Measurements from ENCODE around the gene CAPN9. TPM values are rescaled to one million over a fixed set of nuclear protein-coding genes. Genes with fewer than 3 reads are reported as not detected.

CAPN9 gene
- total and polyA plus RNA-seq, 4 donors: not detected

DNA sequence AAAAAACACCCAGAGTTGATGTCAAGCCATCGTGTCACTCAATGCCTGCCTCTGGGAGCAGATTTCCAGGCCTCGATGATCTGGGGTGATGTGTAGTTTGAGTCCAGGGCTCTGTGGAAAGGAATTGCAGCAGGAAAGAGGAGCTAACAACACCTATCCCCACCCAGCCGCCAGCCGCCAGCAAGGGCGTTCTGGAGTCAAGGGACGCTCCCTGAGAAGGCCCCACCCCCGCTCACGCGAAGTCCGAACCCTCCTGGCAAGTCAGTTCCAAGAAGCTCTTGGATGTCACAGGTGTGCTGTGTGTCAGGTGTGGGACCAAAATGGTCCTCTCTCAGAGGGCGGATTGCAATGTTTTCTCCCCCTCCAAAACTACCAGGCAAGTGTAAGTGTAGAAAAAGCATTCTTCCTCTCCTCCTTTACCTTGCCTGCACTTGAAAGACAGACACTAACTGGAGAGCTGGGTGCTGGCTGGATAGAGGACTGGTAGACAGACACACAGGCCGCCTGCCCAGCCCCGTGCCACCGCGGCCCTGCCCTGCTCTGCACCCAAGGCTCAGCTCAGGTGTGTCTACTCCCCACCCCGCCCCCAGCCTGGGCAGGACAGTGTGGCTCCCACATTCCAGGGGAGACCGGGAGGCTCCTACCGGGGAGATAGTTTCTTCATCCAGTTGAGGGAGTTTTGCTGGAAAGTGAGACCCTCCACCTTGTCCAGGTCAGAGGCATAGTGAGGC is 41.7 kb upstream of the CAPN9 start:
- WGBS: 87% methylated on average over 18 of the region's 18 CpGs
- Histone ChIP-seq H3K9me3 (ENCODE audit: control insufficient read depth in 4 of 4, low read length in 3 of 4) (no peaks in the 10 kb centered on the region), H3K36me3 (ENCODE audit: control insufficient read depth in 4 of 4, insufficient read depth in 3 of 4, low read depth in 1 of 4, low read length in 3 of 4) (peaks cover 17 to 62% (median 44%) of the 10 kb centered on the region in 4 donors), H3K27me3 (ENCODE audit: control insufficient read depth in 4 of 4, insufficient read depth in 4 of 4, low read length in 3 of 4) (no peaks in the 10 kb centered on the region), H3K9ac (ENCODE audit: low read depth in 1 of 2, low read length in 2 of 2) (no peak overlapping the region), H3K4me3 (ENCODE audit: low read depth in 1 of 3, low read length in 3 of 3) (no peak overlapping the region), H3K27ac (ENCODE audit: low read depth in 1 of 2, low read length in 2 of 2) (no peak overlapping the region), H3K4me1 (ENCODE audit: control insufficient read depth in 4 of 4, insufficient read depth in 4 of 4, low read length in 3 of 4) (peaks cover 2 to 46% (median 28%) of the 10 kb centered on the region in 4 donors)
- no peak for DNase-seq (ENCODE audit: low spot score)
- TF ChIP-seq, protein P1, sequence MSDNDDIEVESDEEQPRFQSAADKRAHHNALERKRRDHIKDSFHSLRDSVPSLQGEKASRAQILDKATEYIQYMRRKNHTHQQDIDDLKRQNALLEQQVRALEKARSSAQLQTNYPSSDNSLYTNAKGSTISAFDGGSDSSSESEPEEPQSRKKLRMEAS (IDR thresholded peaks at IDR 0.05): no peak
- TF ChIP-seq RXRA (IDR thresholded peaks at IDR 0.05) (no peak), HNF4A (conservative IDR thresholded peaks at IDR 0.05) (no peak), GABPA (IDR thresholded peaks at IDR 0.05 in 1 of 2, conservative IDR thresholded peaks at IDR 0.05 in 1 of 2) (no peak), SP1 (IDR thresholded peaks at IDR 0.05) (no peak), EGR1 (IDR thresholded peaks at IDR 0.05; ENCODE audit: low read depth in 2 of 2) (peak in 1 of 2 donors; percentile 19), TAF1 (conservative IDR thresholded peaks at IDR 0.05) (no peak), HNF4G (IDR thresholded peaks at IDR 0.05) (no peak), RAD21 (IDR thresholded peaks at IDR 0.05) (no peak)
- TF ChIP-seq, protein P2, sequence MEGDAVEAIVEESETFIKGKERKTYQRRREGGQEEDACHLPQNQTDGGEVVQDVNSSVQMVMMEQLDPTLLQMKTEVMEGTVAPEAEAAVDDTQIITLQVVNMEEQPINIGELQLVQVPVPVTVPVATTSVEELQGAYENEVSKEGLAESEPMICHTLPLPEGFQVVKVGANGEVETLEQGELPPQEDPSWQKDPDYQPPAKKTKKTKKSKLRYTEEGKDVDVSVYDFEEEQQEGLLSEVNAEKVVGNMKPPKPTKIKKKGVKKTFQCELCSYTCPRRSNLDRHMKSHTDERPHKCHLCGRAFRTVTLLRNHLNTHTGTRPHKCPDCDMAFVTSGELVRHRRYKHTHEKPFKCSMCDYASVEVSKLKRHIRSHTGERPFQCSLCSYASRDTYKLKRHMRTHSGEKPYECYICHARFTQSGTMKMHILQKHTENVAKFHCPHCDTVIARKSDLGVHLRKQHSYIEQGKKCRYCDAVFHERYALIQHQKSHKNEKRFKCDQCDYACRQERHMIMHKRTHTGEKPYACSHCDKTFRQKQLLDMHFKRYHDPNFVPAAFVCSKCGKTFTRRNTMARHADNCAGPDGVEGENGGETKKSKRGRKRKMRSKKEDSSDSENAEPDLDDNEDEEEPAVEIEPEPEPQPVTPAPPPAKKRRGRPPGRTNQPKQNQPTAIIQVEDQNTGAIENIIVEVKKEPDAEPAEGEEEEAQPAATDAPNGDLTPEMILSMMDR (IDR thresholded peaks at IDR 0.05; ENCODE audit: low read depth, low read length, missing input control): no peak
- TF ChIP-seq, protein P3, sequence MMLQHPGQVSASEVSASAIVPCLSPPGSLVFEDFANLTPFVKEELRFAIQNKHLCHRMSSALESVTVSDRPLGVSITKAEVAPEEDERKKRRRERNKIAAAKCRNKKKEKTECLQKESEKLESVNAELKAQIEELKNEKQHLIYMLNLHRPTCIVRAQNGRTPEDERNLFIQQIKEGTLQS (IDR thresholded peaks at IDR 0.05): peak; percentile 1
- TF ChIP-seq, protein P4, sequence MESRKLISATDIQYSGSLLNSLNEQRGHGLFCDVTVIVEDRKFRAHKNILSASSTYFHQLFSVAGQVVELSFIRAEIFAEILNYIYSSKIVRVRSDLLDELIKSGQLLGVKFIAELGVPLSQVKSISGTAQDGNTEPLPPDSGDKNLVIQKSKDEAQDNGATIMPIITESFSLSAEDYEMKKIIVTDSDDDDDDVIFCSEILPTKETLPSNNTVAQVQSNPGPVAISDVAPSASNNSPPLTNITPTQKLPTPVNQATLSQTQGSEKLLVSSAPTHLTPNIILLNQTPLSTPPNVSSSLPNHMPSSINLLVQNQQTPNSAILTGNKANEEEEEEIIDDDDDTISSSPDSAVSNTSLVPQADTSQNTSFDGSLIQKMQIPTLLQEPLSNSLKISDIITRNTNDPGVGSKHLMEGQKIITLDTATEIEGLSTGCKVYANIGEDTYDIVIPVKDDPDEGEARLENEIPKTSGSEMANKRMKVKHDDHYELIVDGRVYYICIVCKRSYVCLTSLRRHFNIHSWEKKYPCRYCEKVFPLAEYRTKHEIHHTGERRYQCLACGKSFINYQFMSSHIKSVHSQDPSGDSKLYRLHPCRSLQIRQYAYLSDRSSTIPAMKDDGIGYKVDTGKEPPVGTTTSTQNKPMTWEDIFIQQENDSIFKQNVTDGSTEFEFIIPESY (IDR thresholded peaks at IDR 0.05): no peak

DNA sequence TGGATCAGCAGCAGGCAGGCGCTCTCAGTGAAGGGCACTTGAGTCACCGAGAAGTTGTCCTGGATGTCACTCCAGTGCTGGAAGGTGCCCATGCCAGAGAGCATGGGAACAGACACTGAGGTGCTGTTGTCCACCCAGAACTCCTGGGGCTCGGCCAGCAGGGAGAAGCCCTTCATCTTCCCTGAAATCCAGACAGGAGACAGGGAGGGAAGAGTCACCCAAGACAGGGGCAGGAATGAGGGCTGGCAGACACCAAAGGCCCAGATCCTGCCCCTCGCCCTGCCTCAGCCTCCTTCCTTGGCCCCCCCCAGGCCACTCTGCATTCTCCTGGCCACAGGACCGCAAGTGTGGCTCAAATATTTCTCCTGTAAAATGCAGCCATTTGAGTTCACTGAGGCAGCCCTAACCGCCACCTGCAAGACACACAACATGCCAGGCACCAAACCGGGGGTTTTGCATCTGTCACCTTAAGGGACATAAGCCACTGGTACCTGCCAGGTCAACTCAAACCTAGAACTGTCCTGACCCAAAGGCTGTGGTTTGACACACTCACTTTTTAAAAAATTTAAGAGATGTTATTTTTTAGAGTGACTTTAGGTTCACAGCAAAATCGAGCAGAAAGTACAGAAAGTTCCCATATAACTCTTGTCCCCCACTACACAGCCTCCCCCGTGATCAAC is 41.0 kb upstream of the CAPN9 start:
- WGBS: 89% methylated on average over 9 of the region's 9 CpGs
- H3K36me3 ChIP-seq (ENCODE audit: control insufficient read depth in 4 of 4, insufficient read depth in 3 of 4, low read depth in 1 of 4, low read length in 3 of 4): peaks cover 17 to 61% (median 44%) of the 10 kb centered on the region in 4 donors
- TF ChIP-seq EGR1 (IDR thresholded peaks at IDR 0.05; ENCODE audit: low read depth in 2 of 2): no peak
- no peak for TF ChIP-seq HNF4G (IDR thresholded peaks at IDR 0.05)
- TF ChIP-seq, protein P5, sequence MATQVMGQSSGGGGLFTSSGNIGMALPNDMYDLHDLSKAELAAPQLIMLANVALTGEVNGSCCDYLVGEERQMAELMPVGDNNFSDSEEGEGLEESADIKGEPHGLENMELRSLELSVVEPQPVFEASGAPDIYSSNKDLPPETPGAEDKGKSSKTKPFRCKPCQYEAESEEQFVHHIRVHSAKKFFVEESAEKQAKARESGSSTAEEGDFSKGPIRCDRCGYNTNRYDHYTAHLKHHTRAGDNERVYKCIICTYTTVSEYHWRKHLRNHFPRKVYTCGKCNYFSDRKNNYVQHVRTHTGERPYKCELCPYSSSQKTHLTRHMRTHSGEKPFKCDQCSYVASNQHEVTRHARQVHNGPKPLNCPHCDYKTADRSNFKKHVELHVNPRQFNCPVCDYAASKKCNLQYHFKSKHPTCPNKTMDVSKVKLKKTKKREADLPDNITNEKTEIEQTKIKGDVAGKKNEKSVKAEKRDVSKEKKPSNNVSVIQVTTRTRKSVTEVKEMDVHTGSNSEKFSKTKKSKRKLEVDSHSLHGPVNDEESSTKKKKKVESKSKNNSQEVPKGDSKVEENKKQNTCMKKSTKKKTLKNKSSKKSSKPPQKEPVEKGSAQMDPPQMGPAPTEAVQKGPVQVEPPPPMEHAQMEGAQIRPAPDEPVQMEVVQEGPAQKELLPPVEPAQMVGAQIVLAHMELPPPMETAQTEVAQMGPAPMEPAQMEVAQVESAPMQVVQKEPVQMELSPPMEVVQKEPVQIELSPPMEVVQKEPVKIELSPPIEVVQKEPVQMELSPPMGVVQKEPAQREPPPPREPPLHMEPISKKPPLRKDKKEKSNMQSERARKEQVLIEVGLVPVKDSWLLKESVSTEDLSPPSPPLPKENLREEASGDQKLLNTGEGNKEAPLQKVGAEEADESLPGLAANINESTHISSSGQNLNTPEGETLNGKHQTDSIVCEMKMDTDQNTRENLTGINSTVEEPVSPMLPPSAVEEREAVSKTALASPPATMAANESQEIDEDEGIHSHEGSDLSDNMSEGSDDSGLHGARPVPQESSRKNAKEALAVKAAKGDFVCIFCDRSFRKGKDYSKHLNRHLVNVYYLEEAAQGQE (IDR thresholded peaks at IDR 0.05): no peak
- no peak for TF ChIP-seq HNF4A (conservative IDR thresholded peaks at IDR 0.05)
- TF ChIP-seq FOXA1 (IDR thresholded peaks at IDR 0.05): no peak
- no peak for TF ChIP-seq GABPA (IDR thresholded peaks at IDR 0.05 in 1 of 2, conservative IDR thresholded peaks at IDR 0.05 in 1 of 2)
- TF ChIP-seq RAD21 (IDR thresholded peaks at IDR 0.05): no peak
- TF ChIP-seq FOXA2 (IDR thresholded peaks at IDR 0.05): no peak
- no peak for TF ChIP-seq TAF1 (conservative IDR thresholded peaks at IDR 0.05)
- TF ChIP-seq JUND (IDR thresholded peaks at IDR 0.05): peak in 1 of 2 donors; percentile 71
- TF ChIP-seq RXRA (IDR thresholded peaks at IDR 0.05): peak in 1 of 2 donors; percentile 59
- TF ChIP-seq, protein P4 (IDR thresholded peaks at IDR 0.05): no peak

More for the DNA sequence above, 41.0 kb upstream of the CAPN9 start:
- Histone ChIP-seq H3K9me3 (ENCODE audit: control insufficient read depth in 4 of 4, low read length in 3 of 4) (no peaks in the 10 kb centered on the region), H3K27me3 (ENCODE audit: control insufficient read depth in 4 of 4, insufficient read depth in 4 of 4, low read length in 3 of 4) (no peaks in the 10 kb centered on the region), H3K4me1 (ENCODE audit: control insufficient read depth in 4 of 4, insufficient read depth in 4 of 4, low read length in 3 of 4) (peaks cover 2 to 53% (median 35%) of the 10 kb centered on the region in 4 donors), H3K27ac (ENCODE audit: low read depth in 1 of 2, low read length in 2 of 2) (no peak overlapping the region), H3K9ac (ENCODE audit: low read depth in 1 of 2, low read length in 2 of 2) (no peak overlapping the region), H3K4me3 (ENCODE audit: low read depth in 1 of 3, low read length in 3 of 3) (no peak overlapping the region)
- no peak for DNase-seq (ENCODE audit: low spot score)

All from liver (tissue), 9 donors.